Measurements from ENCODE around the gene TRPM4.
A peak's percentile ranks its signal among the peaks of the same experiment; 100 is the strongest.

The TRPM4 gene

GRCh38 chr19:49231804-49232203 is 74.2 kb downstream of the TRPM4 start (continued):
- TF ChIP-seq TSHZ1 (tag by site-specific recombination; IDR thresholded peaks at IDR 0.05; ENCODE audit: borderline replicate concordance) (no peak), ZNF677 (tag by site-specific recombination; IDR thresholded peaks at IDR 0.05) (no peak)
- TF ChIP-seq, protein P1, sequence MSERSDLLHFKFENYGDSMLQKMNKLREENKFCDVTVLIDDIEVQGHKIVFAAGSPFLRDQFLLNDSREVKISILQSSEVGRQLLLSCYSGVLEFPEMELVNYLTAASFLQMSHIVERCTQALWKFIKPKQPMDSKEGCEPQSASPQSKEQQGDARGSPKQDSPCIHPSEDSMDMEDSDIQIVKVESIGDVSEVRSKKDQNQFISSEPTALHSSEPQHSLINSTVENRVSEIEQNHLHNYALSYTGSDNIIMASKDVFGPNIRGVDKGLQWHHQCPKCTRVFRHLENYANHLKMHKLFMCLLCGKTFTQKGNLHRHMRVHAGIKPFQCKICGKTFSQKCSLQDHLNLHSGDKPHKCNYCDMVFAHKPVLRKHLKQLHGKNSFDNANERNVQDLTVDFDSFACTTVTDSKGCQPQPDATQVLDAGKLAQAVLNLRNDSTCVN (tag by site-specific recombination; optimal IDR thresholded peaks at IDR 0.05), result no peak

- Histone ChIP-seq H3K4me3 (ENCODE audit: low read depth, low read length) (no peak overlapping the region), H3K9me3 (ENCODE audit: control insufficient read depth, insufficient read depth, low read depth, low read length) (no peaks in the 10 kb centered on the region), H3K36me3 (ENCODE audit: control insufficient read depth in 2 of 2, insufficient read depth in 1 of 2, low read length in 2 of 2) (no peaks in the 10 kb centered on the region), H3K27ac (ENCODE audit: extremely low read depth, low read depth, low read length) (no peak overlapping the region), H3K4me1 (ENCODE audit: control insufficient read depth, insufficient read depth, low read length) (no peaks in the 10 kb centered on the region)
- ChIA-PET POLR2A (no interaction called here), CTCF (interaction anchor here (0.6 to 1.8 kb wide), 3 partner anchors 68 to 246 kb away, joined by 3 to 7 read pairs (median 4); no protein-coding TSS in a partner anchor)
- TF ChIP-seq ZNF26 (tag by site-specific recombination; IDR thresholded peaks at IDR 0.05) (no peak), GFI1B (tag by site-specific recombination; IDR thresholded peaks at IDR 0.05) (no peak), ZFP37 (tag by site-specific recombination; IDR thresholded peaks at IDR 0.05) (no peak), PRDM1 (tag by site-specific recombination; IDR thresholded peaks at IDR 0.05) (peak; percentile 91), ZNF548 (tag by site-specific recombination; IDR thresholded peaks at IDR 0.05) (no peak), ZNF366 (tag by site-specific recombination; conservative IDR thresholded peaks at IDR 0.05) (peak; percentile 84)
Observed at GRCh38 chr19:49233163-49233562, 75.6 kb downstream of the TRPM4 start.

- ChIA-PET POLR2A (interaction anchor here (0.7 kb wide), 1 partner anchor 11 kb away, joined by 3 read pairs; no protein-coding TSS in a partner anchor), CTCF (interaction anchor here (1.1 to 5.5 kb wide), 4 partner anchors 11 to 248 kb away, joined by 3 to 37 read pairs (median 3); partner anchors contain the start of genes GYS1 and RUVBL2)
- TF ChIP-seq ZNF664 (tag by site-specific recombination; IDR thresholded peaks at IDR 0.05), result no peak
- TF ChIP-seq ZSCAN4 (tag by site-specific recombination; IDR thresholded peaks at IDR 0.05), result no peak
- TF ChIP-seq ZNF76 (tag by site-specific recombination; IDR thresholded peaks at IDR 0.05; ENCODE audit: borderline replicate concordance, low read depth), result no peak
- TF ChIP-seq ZBTB20 (tag by site-specific recombination; IDR thresholded peaks at IDR 0.05), result no peak
- TF ChIP-seq ZNF785 (tag by site-specific recombination; IDR thresholded peaks at IDR 0.05), result no peak
- TF ChIP-seq ZFP41 (tag by site-specific recombination; IDR thresholded peaks at IDR 0.05; ENCODE audit: borderline replicate concordance), result no peak
- TF ChIP-seq, protein P2, sequence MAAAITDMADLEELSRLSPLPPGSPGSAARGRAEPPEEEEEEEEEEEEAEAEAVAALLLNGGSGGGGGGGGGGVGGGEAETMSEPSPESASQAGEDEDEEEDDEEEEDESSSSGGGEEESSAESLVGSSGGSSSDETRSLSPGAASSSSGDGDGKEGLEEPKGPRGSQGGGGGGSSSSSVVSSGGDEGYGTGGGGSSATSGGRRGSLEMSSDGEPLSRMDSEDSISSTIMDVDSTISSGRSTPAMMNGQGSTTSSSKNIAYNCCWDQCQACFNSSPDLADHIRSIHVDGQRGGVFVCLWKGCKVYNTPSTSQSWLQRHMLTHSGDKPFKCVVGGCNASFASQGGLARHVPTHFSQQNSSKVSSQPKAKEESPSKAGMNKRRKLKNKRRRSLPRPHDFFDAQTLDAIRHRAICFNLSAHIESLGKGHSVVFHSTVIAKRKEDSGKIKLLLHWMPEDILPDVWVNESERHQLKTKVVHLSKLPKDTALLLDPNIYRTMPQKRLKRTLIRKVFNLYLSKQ (tag by site-specific recombination; IDR thresholded peaks at IDR 0.05; ENCODE audit: borderline replicate concordance), result no peak
- no peak for TF ChIP-seq GLIS2 (tag by site-specific recombination; IDR thresholded peaks at IDR 0.05)
- TF ChIP-seq ZNF701 (tag by site-specific recombination; IDR thresholded peaks at IDR 0.05), result no peak
- TF ChIP-seq ZNF416 (tag by site-specific recombination; IDR thresholded peaks at IDR 0.05), result no peak
- TF ChIP-seq ZNF341 (tag by site-specific recombination; IDR thresholded peaks at IDR 0.05; ENCODE audit: low read depth), result no peak
- no peak for TF ChIP-seq KLF7 (tag by site-specific recombination; IDR thresholded peaks at IDR 0.05; ENCODE audit: borderline replicate concordance)
- TF ChIP-seq ZNF600 (tag by site-specific recombination; IDR thresholded peaks at IDR 0.05), result no peak
- no peak for TF ChIP-seq ZNF121 (tag by site-specific recombination; IDR thresholded peaks at IDR 0.05)
- no peak for TF ChIP-seq ZNF140 (tag by site-specific recombination; IDR thresholded peaks at IDR 0.05)
- no peak for TF ChIP-seq MEIS1 (CRISPR knock-in tag; IDR thresholded peaks at IDR 0.05; ENCODE audit: borderline replicate concordance)
- TF ChIP-seq BCL11B (tag by site-specific recombination; IDR thresholded peaks at IDR 0.05; ENCODE audit: low read depth), result no peak
- Histone ChIP-seq H3K4me3 (ENCODE audit: low read depth, low read length) (no peak overlapping the region), H3K36me3 (ENCODE audit: control insufficient read depth in 2 of 2, insufficient read depth in 1 of 2, low read length in 2 of 2) (no peaks in the 10 kb centered on the region), H3K27ac (ENCODE audit: extremely low read depth, low read depth, low read length) (no peak overlapping the region), H3K9me3 (ENCODE audit: control insufficient read depth, insufficient read depth, low read depth, low read length) (no peaks in the 10 kb centered on the region), H3K4me1 (ENCODE audit: control insufficient read depth, insufficient read depth, low read length) (no peaks in the 10 kb centered on the region; the same call in 1 of the 2 replicates)
Observed at GRCh38 chr19:49241769-49242168, 84.2 kb downstream of the TRPM4 start.

All from HEK293 (cell line).